GM19395 (cell line): ENCODE measurements around the gene CDK13.

Source experiments
- ATAC-seq: cut with Tn5 transposase; IDR thresholded peaks from one replicate; pipeline ENCODE4 v1.9.1; 2021; ENCODE audit warnings: mild to moderate bottlenecking, moderate library complexity; ENCODE audit not compliant: unreplicated experiment

The CDK13 gene

DNA sequence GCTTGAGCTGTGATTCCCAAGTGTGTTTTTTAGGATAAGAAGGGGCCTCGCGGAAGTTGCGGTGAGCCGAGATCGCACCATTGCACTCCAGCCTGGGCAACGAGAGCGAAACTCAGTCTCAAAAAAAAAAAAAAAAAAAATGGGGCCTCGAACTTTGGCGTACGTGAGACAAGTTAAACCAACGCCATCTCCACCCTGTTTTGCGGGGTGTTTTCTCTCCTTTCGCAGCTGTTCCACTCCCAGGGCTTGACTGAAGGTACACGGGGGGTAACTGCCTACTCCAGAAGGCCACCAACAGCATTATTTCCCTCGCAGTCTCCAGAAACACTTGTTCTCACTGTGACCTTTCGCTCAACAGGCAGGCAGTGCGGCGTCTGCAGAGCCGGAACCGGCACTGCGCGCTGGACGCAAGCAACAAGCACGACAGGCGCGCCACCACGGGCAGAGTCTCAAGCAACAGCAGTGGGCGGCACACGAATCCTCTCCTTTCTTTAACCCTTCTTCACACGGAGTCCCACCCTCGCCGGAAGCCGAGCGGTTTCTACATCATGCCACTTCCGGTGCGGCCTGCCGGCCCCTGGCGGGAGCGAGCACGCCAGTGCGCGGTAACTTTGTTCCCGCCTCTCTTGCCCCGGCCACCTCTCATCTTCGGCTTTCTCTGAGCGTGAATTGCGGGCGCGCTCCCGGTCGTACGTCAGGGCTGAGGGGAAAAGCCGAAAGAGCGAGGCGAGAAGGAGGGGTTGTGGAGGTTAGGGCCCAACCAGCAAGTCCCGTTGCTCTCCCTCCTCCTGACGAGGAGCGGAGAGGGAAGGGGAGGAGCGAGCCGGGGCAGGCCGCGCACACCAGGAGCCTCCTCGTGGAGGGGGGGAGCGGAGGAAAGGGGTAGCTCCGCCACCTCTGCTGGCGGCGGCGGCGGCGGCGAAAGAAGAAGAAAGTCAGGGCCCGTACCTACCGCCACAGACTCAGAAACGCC is 814 bp upstream of the CDK13 start:
- ATAC-seq = peak; percentile 77

DNA sequence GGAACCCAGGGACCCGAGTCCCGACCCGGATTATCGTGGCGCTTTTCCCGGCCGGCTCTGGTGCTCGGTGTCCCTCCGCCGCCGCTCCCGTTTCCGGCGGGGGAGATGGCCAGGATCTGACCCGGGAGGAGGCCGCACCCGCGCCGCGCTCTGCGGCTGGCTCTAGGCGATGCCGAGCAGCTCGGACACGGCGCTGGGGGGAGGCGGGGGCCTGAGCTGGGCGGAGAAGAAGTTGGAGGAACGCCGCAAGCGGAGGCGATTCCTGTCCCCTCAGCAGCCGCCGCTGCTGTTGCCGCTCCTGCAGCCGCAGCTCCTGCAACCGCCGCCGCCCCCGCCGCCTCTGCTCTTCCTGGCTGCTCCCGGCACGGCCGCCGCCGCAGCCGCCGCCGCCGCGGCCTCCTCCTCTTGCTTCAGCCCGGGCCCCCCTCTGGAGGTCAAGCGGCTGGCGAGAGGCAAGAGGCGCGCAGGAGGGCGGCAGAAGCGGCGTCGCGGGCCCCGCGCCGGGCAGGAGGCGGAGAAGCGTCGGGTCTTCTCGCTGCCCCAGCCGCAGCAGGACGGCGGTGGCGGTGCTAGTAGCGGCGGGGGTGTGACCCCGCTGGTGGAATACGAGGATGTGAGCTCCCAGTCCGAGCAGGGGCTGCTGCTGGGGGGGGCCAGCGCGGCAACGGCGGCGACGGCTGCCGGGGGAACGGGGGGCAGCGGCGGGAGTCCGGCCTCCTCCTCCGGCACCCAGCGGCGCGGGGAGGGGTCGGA is 593 bp downstream of the CDK13 start:
- no peak for ATAC-seq

DNA sequence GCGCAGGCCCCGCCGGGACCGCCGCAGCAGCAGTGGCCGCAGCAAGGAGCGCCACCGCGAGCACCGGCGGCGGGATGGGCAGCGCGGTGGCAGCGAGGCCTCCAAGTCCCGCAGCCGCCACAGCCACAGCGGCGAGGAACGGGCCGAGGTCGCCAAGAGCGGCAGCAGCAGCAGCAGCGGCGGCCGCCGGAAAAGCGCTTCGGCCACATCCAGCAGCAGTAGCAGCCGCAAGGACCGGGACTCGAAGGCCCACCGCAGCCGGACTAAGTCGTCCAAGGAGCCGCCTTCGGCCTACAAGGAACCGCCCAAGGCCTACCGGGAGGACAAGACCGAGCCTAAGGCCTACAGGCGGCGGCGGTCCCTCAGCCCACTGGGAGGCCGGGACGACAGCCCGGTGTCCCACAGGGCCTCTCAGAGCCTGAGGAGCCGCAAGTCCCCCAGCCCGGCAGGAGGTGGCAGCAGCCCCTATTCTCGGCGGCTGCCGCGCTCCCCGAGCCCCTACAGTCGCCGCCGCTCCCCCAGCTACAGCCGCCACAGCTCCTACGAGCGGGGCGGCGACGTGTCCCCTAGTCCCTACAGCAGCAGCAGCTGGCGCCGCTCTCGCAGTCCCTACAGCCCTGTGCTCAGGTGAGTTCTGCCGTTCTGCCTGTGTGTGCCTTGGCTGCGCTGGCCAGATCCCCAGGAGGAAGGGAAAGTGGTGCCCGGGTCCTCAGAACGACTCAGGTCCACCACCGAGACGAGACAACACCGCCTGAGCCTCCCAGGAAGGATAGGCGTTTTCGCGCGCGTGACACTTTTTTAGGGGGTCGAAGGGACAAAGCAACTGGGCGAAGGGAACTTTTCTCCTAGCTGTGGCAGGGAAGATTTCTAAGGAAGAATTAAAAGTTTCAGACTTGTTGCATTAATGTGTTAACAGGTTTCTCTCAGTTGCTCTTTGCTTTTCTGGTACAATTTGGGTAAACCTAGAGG is 1.5 kb downstream of the CDK13 start:
- peak; percentile 27 for ATAC-seq

DNA sequence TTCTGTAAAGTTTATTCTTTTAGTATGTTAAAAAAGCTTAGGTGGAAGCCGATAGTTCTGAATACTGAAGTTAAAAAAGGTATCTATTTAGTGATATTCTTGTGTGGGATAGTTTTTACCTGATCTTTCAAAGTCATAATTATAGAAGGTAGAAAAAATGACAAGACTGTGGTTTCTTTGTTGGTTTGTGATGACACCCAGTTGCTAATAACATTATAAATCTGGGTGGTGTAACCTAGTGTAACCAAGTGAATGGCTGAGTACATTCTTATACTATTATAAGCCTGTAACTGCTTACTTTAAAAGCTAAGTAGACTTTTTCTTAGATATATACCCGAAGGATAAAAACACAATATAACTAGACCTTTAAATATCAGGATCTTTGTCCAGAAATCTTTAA is 2.3 kb downstream of the CDK13 start:
- no peak for ATAC-seq

DNA sequence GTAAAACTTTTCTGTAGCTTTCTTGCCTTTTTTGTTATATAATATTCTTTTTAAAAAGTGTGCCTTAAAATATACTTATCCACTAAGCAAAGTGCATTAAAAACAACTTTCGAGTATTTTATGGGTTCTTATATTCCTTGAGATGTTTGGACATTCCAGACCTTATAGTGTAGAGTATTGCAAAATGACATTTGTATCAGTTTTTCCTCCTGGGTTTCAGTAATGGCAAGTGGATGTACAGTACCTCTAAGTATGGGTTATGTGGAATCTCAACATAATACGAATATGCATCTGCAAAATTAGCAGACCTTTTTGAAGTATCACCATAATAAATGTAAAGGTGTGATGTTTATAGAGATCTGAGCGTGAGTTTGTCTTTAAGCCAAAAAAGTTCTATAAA is 2.7 kb downstream of the CDK13 start:
- no peak for ATAC-seq

DNA sequence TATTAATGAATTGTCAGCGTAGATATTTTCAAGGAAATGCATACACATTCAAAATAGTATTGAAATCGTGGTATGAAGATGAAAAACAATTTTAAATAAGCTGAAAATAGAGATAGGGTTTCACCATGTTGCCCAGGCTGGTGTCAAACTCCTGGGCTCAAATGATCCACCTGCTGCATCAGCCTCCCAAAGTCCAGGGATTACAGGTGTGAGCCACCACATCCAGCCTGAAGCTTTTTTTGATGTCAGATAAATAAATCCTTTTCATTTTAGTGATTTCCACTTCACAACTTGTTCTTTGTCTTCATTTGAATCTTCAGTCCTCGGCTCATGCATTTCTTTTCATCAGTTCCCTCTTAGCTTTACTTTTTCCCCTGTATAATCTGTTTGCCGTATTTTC is 4.6 kb downstream of the CDK13 start:
- no peak for ATAC-seq

DNA sequence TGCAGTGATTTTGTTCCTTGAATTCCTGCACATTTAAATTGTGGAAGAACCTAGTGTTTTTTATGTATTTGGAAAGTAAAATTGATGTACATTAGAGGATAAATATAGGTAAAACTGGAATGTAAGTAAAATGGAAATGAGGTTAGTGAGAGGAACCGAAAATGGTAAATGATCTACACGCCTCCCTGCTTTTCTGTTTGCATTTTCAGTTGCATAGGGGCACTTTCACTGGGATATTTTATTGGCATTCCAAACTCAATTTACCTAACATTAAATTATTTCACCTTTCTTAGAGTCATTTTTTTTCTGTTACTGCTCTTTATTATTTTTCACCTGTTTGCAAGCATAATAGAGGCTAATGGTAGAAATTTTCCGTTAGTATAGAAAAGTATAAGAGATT is 8.0 kb downstream of the CDK13 start:
- no peak for ATAC-seq

DNA sequence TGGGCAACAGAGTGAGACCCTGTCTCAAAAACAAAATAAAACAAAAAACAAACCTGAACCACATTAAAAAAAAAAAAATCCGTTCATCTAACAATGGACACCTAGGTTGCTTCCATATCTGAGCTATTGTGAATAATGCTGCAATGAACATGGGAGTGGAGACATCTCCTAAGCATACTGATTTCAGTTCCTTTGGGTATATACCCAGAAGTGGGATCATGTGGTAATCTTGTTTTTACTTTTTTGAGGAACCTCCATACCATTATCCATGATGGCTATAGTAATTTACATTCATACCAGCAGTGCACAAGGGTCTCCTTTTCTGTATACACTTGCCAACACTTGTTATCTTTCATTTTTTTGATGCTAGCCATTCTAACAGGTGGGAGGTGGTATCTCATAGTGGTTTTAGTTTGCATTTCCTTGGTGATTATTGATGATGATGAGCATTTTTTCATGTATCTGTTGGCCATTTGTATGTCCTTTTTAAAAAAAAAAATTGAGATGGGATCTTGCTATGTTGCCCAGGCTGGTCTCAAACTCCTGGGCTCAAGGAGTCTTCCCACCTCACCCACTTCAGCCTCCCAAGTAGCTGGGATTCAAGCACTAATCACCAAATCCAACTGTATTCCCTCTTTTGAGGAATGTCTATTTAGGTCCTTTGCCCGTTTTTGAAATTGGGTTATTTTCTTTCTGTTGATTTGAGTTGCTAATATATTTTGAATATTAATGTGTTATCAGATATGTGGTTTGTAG is 17.5 kb downstream of the CDK13 start:
- no peak for ATAC-seq

DNA sequence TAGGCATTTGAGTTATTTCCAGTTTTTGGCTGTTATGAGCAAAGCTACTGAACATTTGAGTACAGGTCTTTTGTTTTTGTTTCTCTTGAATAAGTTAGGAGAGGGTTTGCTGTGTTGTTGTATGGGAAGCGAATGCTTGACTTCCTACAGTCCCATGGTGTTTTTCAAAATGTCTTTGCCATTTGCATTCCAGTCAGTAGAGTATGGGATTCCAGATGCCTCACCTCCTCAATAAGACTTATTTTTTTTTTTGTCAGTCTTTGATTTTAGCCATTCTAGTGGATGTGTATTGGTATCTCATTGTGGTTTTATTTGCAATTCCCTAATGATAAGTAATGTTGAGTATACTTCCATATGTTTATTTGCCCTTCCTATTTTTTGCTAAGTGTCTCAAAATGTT is 19.4 kb downstream of the CDK13 start:
- ATAC-seq = no peak

DNA sequence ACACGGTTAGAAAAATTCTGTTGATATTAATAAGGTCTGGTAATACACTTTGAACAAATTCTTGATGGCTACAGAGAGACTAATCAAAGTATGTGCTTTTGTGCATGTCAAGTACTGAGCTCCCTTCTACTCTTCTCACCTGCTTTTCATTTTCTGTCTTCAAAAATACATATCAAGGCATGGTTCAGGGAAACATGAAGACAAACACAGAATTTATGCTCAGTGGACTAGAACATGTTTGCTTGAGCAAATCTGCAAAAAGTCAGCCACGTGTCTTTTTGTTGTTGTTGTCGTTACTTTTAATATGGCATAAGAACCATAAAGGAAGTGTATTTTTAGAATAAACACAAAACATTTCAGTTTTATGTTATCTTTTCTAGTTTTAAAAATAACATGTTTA is 21.9 kb downstream of the CDK13 start:
- ATAC-seq = peak; percentile 57

DNA sequence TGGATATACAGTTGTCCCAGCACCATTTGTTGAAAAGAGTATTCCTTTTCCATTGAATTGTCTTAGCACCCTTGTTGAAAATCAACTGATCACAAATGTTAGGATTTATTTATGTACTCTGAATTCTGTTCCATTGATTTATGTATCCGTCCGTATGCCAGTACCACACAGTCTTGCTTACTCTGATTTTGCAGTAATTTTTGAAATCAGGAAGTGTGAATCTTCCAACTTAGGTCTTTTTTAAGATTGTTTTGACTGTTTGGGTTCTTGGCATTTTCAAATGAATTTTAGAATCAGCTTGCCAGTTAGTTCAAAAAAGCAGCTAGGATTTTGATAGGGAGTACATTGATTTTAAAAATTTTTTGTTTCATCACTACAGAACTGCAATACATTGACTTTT is 23.7 kb downstream of the CDK13 start:
- ATAC-seq = no peak

DNA sequence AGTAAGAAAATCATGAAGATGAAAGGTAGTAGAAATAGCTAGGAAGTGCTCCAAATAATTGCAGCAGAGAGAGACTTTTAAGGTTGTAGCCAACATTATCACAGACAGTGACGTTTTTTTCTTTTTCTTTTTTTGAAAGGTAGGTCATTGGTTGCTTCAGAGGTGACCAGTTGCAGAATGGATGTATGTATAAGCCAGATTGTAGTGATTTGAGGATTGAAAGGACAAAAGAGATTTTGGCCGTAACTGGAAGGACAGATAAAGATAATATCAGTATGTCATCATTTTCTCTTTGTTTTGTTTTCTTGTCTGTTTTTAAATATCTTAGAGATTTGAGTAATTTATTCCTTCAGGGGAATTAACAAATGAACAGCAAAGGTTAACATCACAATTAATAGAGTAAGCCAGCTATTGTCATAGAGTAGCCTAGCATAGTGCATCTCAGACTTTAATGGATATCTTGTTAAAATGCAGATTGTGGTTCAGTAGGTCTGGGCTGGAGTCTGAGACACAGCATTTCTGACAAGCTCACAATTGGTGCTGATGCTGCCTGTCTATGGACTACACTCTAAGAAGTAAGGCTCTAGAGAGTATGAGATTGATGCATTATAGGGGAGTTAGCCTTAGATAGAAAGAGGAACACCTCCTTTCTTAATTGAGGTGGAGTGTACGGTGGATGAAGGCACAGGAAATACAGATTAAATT is 28.3 kb downstream of the CDK13 start:
- no peak for ATAC-seq

DNA sequence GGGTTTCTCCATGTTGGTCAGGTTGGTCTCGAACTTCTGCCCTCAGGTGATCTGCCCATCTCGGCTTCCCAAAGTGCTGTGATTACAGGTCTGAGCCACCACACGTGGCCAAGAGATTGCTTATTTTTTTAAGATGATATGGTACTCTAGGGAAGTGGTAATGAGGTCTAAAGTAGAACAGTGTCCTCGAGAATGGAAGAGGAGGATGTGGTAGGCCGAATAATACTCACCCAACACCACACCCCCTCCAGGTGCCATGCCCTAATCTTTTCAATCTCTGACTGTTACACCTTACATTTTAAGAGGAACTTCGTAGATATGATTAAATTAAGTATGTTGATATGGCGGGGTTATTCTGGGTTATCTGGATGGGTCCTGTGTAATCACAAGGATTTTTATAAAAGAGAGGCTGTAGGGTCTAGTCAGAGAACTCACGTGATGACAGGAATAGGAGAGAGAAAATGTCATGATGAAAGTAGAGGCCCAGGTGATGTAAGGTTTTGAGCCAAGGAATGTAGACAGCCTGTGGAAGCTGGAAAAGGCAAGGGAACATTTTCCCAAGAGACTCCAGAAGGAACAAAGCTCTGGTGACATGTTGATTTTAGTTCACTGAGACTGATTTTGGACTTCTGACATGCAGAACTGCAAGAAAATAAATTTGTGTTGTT is 29.5 kb downstream of the CDK13 start:
- no peak for ATAC-seq

DNA sequence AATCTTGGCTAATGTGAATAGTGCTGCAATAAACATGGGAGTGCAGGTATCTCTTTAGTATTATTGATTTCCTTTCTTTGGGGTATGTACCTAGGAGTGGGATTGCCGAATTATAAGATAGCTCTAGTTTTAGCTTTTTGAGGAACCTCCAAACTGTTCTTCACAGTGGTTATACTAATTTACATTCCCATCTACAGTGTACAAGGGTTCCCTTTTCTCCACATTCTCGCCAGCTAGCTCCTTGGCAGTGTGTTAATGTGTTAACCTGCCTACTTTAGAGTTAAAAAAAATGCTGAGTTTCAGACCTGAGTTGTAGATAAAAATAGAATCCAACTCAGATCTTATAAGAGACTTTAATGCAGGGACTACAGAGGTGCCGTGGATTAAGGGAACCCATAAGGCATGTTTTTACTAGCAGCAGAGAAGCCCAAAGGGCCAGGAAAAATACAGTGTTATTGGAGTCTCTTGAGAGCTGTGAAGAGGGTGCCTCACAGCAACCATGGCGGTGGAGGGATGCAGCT is 35.4 kb downstream of the CDK13 start:
- no peak for ATAC-seq

DNA sequence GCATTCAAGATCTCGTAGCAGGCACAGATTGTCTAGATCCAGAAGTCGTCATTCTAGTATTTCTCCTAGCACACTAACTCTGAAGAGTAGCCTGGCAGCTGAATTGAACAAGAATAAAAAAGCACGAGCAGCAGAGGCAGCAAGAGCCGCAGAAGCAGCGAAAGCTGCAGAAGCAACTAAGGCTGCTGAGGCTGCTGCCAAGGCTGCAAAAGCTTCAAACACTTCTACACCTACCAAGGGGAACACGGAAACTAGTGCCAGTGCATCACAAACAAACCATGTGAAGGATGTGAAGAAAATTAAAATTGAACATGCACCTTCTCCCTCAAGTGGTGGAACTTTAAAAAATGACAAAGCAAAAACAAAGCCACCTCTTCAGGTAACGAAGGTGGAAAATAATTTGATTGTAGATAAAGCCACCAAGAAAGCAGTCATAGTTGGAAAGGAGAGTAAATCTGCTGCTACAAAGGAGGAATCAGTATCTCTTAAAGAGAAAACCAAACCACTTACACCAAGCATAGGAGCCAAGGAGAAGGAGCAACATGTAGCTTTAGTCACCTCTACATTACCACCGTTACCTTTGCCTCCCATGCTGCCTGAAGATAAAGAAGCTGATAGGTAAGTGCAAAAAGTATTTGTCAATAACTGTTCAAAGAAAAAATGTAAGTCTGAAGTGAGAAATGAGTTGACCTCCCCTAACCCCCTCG is 37.7 kb downstream of the CDK13 start:
- ATAC-seq = no peak

DNA sequence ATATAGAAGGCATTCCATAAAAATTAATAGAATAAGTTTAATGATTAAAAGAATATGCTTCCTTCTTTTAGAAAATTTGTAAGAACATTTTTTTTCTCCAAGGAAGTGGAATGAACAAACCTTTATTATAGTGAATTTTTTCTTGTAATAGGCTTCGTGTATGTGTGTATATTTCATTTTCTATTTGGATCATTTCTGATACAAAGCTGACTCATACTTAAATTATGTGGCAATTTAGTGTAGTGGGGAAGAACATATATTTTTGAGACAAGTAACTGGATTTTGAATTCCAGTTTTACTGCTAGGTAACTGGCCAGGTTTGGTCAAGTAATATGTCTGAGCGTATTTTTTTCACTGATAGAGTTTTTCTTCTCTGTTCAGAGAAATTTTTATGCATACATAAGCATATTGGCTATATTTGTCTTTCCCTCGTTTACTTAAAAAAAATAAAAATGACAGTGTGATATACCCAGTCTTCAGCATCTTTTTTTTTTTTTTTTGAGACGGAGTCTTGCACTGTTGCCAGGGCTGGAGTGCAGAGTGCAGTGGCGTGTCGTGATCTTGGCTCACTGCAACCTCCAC is 50.8 kb downstream of the CDK13 start:
- ATAC-seq = no peak

DNA sequence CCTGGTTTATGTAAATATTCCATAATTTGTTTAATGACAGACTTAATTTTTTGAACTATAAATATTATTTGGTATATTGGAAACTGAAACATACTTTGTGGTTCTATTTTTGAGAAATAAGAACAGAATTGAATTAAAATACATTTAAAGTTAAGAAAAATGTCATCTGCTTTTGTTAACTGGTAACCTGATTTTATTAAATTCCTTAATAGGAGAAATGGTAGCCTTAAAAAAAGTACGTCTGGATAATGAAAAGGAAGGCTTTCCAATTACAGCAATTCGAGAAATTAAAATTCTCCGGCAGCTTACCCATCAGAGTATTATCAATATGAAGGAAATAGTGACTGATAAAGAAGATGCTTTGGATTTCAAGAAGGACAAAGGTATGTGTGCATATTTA is 51.6 kb downstream of the CDK13 start:
- ATAC-seq = no peak

DNA sequence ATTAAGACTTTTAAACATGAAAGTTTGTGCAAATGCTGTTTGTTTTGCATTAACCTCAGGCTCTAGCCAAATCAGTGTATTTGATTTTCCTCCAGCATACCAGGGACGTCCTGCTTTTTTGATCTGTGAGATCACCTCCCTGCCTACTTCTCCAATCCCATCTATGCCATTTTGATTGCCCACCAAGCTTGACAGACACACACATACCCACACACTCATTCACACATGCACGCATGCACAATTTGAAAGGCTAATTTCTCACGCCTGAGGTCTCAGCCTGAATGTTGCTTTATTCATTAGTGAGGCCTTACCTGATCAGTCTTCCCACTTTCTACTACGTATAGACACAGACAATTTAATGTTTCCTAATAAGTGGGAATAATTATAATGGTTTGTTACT is 53.5 kb downstream of the CDK13 start:
- no peak for ATAC-seq
